ENCODE results near the gene GALNT17. TPM values are rescaled to one million over a fixed set of nuclear protein-coding genes. Genes with fewer than 3 reads are reported as not detected.

GALNT17 gene
- total and polyA plus RNA-seq, 2 experiments from 2014 or later = 11.1 to 65.6 TPM

- TF ChIP-seq JUNB (IDR thresholded peaks at IDR 0.05; ENCODE audit: unreplicated experiment) (no peak), CREB1 (CRISPR knock-in tag; IDR thresholded peaks at IDR 0.05; ENCODE audit: low read depth) (no peak), ZNF331 (CRISPR knock-in tag; IDR thresholded peaks at IDR 0.05; ENCODE audit: low read depth) (no peak), ZNF114 (CRISPR knock-in tag; IDR thresholded peaks at IDR 0.05) (no peak), POLR2AphosphoS5 (IDR thresholded peaks at IDR 0.05; ENCODE audit: low read depth) (no peak), ETS1 (IDR thresholded peaks at IDR 0.05) (no peak), STAT1 (IDR thresholded peaks at IDR 0.05; ENCODE audit: unreplicated experiment) (no peak)
- TF ChIP-seq, protein P1, sequence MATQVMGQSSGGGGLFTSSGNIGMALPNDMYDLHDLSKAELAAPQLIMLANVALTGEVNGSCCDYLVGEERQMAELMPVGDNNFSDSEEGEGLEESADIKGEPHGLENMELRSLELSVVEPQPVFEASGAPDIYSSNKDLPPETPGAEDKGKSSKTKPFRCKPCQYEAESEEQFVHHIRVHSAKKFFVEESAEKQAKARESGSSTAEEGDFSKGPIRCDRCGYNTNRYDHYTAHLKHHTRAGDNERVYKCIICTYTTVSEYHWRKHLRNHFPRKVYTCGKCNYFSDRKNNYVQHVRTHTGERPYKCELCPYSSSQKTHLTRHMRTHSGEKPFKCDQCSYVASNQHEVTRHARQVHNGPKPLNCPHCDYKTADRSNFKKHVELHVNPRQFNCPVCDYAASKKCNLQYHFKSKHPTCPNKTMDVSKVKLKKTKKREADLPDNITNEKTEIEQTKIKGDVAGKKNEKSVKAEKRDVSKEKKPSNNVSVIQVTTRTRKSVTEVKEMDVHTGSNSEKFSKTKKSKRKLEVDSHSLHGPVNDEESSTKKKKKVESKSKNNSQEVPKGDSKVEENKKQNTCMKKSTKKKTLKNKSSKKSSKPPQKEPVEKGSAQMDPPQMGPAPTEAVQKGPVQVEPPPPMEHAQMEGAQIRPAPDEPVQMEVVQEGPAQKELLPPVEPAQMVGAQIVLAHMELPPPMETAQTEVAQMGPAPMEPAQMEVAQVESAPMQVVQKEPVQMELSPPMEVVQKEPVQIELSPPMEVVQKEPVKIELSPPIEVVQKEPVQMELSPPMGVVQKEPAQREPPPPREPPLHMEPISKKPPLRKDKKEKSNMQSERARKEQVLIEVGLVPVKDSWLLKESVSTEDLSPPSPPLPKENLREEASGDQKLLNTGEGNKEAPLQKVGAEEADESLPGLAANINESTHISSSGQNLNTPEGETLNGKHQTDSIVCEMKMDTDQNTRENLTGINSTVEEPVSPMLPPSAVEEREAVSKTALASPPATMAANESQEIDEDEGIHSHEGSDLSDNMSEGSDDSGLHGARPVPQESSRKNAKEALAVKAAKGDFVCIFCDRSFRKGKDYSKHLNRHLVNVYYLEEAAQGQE (IDR thresholded peaks at IDR 0.05; ENCODE audit: unreplicated experiment) = no peak
Observed at GRCh38 chr7:71509381-71509780, 377.4 kb downstream of the GALNT17 start (continued).

GRCh38 chr7:71511361-71511807, 379.4 kb downstream of the GALNT17 start:
- Mint-ChIP-seq H3K9me3 (peaks cover 34% of the 10 kb centered on the region), H3K27ac (no peak overlapping the region), H3K27me3 (ENCODE audit: insufficient read depth, low read depth, poor library complexity) (peaks cover 8% of the 10 kb centered on the region), H3K4me1 (peaks cover 14% of the 10 kb centered on the region), H3K36me3 (ENCODE audit: low read depth) (peaks cover 59% of the 10 kb centered on the region), H3K4me3 (no peak overlapping the region)
- Histone ChIP-seq H3K4me3 (no peak overlapping the region), H3K27ac (ENCODE audit: low read depth) (no peak overlapping the region), H3K79me2 (replicated peaks; ENCODE audit: insufficient read depth) (0 out of 2 replicates have a peak, but pooled peaks cover 3% of the 10 kb centered on the region), H3K4me1 (ENCODE audit: insufficient read depth) (peaks cover 11% of the 10 kb centered on the region), H3K4me2 (no peak overlapping the region), H3K36me3 (ENCODE audit: insufficient read depth) (peaks cover 16% of the 10 kb centered on the region), H3F3A (replicated peaks; ENCODE audit: low read depth) (0 out of 2 replicates have a peak, but pooled peaks cover 2% of the 10 kb centered on the region), H3K27me3 (ENCODE audit: insufficient read depth) (no peaks in the 10 kb centered on the region), H4K20me1 (replicated peaks; ENCODE audit: insufficient read depth) (no peaks in the 10 kb centered on the region), H3K9me2 (ENCODE audit: insufficient read depth) (no peaks in the 10 kb centered on the region; the same call in 1 of the 2 replicates), H2AFZ (no peak overlapping the region)
- ATAC-seq (peak; percentile 68), DNase-seq (ENCODE audit: low spot score) (peak; percentile 77)
- peak; percentile 72 to 77 for TF ChIP-seq CTCF (conservative IDR thresholded peaks at IDR 0.05; ENCODE audit: low read depth in 2 of 2)
- TF ChIP-seq ZNF331 (CRISPR knock-in tag; IDR thresholded peaks at IDR 0.05; ENCODE audit: low read depth) = no peak

Data from GM23338 (cell line).